Body of pancreas (tissue), 4 donors: ENCODE data around the gene LDLRAD4.

Experiments used
- POLR2A ChIP-seq, 3 donors: fragments of 450-650 bp; IDR thresholded peaks; one replicate each; pipeline ENCODE4 v1.6.1; 2016; ENCODE audit warnings: antibody characterized with exemption in 3 of 3, mild to moderate bottlenecking in 2 of 3
- TF ChIP-seq, protein P1 (sequence below), 7 experiments: fragments of 450-650 bp in 4 of 7; fragments of 200-600 bp in 3 of 7; sonication (generic) in 3 of 7; IDR thresholded peaks; one replicate each; pipeline ENCODE4 v1.5.1; 2016 to 2019; ENCODE audit warnings: antibody characterized with exemption in 7 of 7

DNA sequence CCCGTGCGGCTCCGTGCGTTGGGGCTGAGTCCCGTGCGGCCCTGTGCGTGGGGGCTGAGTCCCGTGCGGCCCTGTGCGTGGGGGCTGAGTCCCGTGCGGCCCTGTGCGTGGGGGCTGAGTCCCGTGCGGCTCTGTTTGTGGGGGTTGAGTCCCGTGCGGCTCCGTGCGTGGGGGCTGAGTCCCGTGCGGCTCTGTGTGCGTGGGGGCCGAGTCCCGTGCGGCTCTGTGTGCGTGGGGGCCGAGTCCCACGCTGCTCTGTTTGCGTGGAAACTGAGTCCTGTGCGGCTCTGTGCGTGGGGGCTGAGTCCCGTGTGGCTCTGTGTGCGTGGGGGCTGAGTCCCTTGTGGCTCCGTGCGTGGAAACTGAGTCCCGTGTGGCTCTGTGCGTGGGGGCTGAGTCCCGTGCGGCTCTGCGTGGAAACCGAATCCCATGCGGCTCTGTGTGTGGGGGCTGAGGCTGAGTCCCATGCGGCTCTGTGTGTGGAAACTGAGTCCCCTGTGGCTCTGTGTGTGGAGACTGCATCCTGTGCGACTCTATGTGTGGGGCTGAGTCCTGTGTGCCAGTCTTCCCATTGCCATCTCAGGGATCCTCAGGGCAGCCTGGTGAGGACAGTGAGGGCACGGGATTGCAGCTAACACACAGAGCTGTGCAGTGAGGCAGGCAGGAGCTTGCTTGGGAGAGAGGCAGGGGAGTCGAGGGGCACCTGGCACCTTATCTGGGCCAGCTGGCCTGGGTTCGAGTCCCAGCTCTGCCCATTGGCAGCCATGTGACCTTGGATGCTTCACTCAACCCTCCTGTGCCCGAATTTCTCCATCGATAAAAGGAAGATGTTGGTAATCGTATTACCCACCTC is 44.5 kb downstream of the LDLRAD4 start:
- TF ChIP-seq, protein P1, sequence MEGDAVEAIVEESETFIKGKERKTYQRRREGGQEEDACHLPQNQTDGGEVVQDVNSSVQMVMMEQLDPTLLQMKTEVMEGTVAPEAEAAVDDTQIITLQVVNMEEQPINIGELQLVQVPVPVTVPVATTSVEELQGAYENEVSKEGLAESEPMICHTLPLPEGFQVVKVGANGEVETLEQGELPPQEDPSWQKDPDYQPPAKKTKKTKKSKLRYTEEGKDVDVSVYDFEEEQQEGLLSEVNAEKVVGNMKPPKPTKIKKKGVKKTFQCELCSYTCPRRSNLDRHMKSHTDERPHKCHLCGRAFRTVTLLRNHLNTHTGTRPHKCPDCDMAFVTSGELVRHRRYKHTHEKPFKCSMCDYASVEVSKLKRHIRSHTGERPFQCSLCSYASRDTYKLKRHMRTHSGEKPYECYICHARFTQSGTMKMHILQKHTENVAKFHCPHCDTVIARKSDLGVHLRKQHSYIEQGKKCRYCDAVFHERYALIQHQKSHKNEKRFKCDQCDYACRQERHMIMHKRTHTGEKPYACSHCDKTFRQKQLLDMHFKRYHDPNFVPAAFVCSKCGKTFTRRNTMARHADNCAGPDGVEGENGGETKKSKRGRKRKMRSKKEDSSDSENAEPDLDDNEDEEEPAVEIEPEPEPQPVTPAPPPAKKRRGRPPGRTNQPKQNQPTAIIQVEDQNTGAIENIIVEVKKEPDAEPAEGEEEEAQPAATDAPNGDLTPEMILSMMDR (IDR thresholded peaks at IDR 0.05) = no peak
- no peak for TF ChIP-seq POLR2A (IDR thresholded peaks at IDR 0.05)
